ENCODE results near the gene RAD51B. TPM values are rescaled to one million over a fixed set of nuclear protein-coding genes. Genes with fewer than 3 reads are reported as not detected.

The RAD51B gene
- total and polyA plus RNA-seq, 9 of the 15 experiments (the other 6 are each of a cell fraction or from before 2014, with no cell fraction given) = 8.5 to 17.3 (median 11.3) TPM

DNA sequence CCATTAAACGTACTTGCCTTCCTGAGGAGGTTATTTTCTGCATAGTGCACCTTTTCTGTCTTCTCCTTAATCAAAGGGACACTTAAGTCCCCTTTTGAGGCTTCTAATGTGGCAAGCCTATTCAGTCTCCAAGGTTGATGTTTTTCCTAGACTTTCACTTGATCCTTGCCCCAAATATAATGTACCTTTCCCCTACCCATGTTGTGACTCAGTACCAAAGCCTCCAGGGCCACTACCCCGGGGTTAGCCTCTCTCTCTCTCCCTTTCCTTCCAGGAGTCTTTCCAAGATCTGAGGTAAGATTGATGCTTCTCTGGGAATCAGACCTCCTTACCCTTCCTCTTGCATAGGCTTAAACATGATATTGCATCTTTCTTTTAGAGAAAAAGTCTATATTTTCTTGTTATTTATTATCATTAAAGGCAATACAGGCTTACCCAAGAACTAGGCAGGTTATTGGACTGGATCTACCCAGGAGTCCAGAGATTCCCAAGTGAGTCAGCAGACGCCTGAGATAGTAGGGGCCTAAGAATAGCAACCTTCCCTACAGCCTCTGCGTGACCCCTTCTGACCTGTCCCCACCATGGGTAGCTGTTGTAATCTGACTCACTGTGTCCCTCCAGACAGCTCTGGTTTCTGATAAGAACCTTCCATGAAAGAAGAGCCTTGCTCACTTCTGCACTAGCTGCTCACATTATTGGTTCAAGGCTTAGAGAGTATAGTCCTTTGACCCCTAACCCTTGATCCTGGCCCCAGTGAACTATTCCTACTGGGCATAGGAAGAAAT, 800.4 kb downstream of the RAD51B start (continued):
- TF ChIP-seq, protein P1, sequence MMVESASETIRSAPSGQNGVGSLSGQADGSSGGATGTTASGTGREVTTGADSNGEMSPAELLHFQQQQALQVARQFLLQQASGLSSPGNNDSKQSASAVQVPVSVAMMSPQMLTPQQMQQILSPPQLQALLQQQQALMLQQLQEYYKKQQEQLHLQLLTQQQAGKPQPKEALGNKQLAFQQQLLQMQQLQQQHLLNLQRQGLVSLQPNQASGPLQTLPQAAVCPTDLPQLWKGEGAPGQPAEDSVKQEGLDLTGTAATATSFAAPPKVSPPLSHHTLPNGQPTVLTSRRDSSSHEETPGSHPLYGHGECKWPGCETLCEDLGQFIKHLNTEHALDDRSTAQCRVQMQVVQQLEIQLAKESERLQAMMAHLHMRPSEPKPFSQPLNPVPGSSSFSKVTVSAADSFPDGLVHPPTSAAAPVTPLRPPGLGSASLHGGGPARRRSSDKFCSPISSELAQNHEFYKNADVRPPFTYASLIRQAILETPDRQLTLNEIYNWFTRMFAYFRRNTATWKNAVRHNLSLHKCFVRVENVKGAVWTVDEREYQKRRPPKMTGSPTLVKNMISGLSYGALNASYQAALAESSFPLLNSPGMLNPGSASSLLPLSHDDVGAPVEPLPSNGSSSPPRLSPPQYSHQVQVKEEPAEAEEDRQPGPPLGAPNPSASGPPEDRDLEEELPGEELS (CRISPR knock-in tag; IDR thresholded peaks at IDR 0.05; ENCODE audit: borderline replicate concordance) = no peak
- TF ChIP-seq ZNF507 (tag; conservative IDR thresholded peaks at IDR 0.05) (no peak), NCOA4 (IDR thresholded peaks at IDR 0.05; ENCODE audit: partially characterized antibody) (no peak), ELF4 (CRISPR knock-in tag; IDR thresholded peaks at IDR 0.05) (no peak), HNRNPUL1 (IDR thresholded peaks at IDR 0.05; ENCODE audit: low read length) (no peak), ZNF165 (CRISPR knock-in tag; IDR thresholded peaks at IDR 0.05; ENCODE audit: borderline replicate concordance) (no peak), ZSCAN29 (IDR thresholded peaks at IDR 0.05) (no peak), BMI1 (IDR thresholded peaks at IDR 0.05; ENCODE audit: low read length) (no peak), ESRRA (IDR thresholded peaks at IDR 0.05; ENCODE audit: borderline replicate concordance, low read depth) (no peak), TAF15 (IDR thresholded peaks at IDR 0.05; ENCODE audit: low read depth, low read length) (no peak), YBX1 (IDR thresholded peaks at IDR 0.05) (no peak), PHF21A (IDR thresholded peaks at IDR 0.05; ENCODE audit: borderline replicate concordance, low read depth) (0 out of 2 replicates have a peak, but pooled peaks have one; percentile 33), TCF7 (IDR thresholded peaks at IDR 0.05; ENCODE audit: borderline replicate concordance) (no peak), ZNF584 (CRISPR knock-in tag; IDR thresholded peaks at IDR 0.05; ENCODE audit: low read depth) (no peak), POLR2A (conservative IDR thresholded peaks at IDR 0.05) (no peak), ZNF830 (CRISPR knock-in tag; IDR thresholded peaks at IDR 0.05) (no peak), HSF4 (CRISPR knock-in tag; IDR thresholded peaks at IDR 0.05; ENCODE audit: borderline replicate concordance) (no peak)
- TF ChIP-seq, protein P2, sequence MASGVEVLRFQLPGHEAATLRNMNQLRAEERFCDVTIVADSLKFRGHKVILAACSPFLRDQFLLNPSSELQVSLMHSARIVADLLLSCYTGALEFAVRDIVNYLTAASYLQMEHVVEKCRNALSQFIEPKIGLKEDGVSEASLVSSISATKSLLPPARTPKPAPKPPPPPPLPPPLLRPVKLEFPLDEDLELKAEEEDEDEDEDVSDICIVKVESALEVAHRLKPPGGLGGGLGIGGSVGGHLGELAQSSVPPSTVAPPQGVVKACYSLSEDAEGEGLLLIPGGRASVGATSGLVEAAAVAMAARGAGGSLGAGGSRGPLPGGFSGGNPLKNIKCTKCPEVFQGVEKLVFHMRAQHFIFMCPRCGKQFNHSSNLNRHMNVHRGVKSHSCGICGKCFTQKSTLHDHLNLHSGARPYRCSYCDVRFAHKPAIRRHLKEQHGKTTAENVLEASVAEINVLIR (CRISPR knock-in tag; IDR thresholded peaks at IDR 0.05) = no peak
- TF ChIP-seq, protein P3, sequence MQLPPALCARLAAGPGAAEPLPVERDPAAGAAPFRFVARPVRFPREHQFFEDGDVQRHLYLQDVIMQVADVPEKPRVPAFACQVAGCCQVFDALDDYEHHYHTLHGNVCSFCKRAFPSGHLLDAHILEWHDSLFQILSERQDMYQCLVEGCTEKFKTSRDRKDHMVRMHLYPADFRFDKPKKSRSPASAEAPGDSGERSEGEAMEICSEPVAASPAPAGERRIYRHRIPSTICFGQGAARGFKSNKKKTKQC (CRISPR knock-in tag; IDR thresholded peaks at IDR 0.05) = no peak
- TF ChIP-seq, protein P4, sequence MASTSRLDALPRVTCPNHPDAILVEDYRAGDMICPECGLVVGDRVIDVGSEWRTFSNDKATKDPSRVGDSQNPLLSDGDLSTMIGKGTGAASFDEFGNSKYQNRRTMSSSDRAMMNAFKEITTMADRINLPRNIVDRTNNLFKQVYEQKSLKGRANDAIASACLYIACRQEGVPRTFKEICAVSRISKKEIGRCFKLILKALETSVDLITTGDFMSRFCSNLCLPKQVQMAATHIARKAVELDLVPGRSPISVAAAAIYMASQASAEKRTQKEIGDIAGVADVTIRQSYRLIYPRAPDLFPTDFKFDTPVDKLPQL (IDR thresholded peaks at IDR 0.05; ENCODE audit: extremely low read depth, insufficient read length) = no peak
- TF ChIP-seq, protein P5, sequence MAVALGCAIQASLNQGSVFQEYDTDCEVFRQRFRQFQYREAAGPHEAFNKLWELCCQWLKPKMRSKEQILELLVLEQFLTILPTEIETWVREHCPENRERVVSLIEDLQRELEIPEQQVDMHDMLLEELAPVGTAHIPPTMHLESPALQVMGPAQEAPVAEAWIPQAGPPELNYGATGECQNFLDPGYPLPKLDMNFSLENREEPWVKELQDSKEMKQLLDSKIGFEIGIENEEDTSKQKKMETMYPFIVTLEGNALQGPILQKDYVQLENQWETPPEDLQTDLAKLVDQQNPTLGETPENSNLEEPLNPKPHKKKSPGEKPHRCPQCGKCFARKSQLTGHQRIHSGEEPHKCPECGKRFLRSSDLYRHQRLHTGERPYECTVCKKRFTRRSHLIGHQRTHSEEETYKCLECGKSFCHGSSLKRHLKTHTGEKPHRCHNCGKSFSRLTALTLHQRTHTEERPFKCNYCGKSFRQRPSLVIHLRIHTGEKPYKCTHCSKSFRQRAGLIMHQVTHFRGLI (CRISPR knock-in tag; IDR thresholded peaks at IDR 0.05) = no peak
- TF ChIP-seq, protein P6, sequence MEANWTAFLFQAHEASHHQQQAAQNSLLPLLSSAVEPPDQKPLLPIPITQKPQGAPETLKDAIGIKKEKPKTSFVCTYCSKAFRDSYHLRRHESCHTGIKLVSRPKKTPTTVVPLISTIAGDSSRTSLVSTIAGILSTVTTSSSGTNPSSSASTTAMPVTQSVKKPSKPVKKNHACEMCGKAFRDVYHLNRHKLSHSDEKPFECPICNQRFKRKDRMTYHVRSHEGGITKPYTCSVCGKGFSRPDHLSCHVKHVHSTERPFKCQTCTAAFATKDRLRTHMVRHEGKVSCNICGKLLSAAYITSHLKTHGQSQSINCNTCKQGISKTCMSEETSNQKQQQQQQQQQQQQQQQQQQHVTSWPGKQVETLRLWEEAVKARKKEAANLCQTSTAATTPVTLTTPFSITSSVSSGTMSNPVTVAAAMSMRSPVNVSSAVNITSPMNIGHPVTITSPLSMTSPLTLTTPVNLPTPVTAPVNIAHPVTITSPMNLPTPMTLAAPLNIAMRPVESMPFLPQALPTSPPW (CRISPR knock-in tag; IDR thresholded peaks at IDR 0.05) = peak; percentile 45; the same call in 1 of the 2 replicates

Data from K562 (cell line).